HCT116 (cell line): ENCODE measurements around the gene NPEPL1.

Experiments used
- CEBPB ChIP-seq: IDR thresholded peaks from 2 replicates; pipeline ENCODE4 v1.6.1; 2012; ENCODE audit warnings: low read depth
- EZH2 ChIP-seq: fragments of 200-600 bp; sonication (generic); IDR thresholded peaks from 2 replicates; pipeline ENCODE4 v1.6.1; 2017; ENCODE audit warnings: antibody characterized with exemption, mixed run types
- JUND ChIP-seq: IDR thresholded peaks from 2 replicates; pipeline ENCODE4 v1.6.1; 2012
- ZFX ChIP-seq: fragments of 450-650 bp; IDR thresholded peaks from 2 replicates; pipeline ENCODE4 v1.6.1; 2017
- TF ChIP-seq, protein P1 (sequence below), 3 experiments: fragments of 200-600 bp in 1 of 3; sonication (generic) in 1 of 3; IDR thresholded peaks in 2 of 3; conservative IDR thresholded peaks in 1 of 3; 2 replicates each; pipeline ENCODE4 v1.5.1; 2012 to 2017; ENCODE audit warnings: low read depth in 2 of 3, low read length in 2 of 3, antibody characterized with exemption in 1 of 3, borderline replicate concordance in 1 of 3, control low read depth in 1 of 3, mild to moderate bottlenecking in 1 of 3, mixed read lengths in 1 of 3, mixed run types in 1 of 3, moderate library complexity in 1 of 3; ENCODE audit not compliant: insufficient read depth in 1 of 3

DNA sequence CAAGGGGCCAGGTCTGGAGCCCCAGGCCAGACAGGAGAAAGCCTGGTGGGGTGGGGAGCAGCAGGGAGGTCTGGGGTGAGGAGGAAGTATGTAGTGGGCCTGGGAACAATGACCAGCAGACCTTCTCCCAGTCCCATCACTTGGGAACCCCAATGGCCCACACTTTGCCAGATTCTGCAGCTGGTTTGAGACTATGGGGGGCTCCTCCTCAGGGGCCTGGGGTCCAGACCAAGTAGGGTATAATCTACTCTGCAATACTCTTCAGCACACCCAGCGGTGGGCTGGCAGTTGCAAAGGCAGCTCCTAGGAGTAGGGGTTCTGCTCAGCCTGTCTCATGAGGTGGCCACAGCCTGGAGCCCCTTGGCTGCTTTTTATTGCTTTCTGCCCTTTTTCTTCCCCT, 52.8 kb downstream of the NPEPL1 start:
- TF ChIP-seq ZFX (no peak), EZH2 (no peak), CEBPB (no peak), JUND (no peak)
- TF ChIP-seq, protein P1, sequence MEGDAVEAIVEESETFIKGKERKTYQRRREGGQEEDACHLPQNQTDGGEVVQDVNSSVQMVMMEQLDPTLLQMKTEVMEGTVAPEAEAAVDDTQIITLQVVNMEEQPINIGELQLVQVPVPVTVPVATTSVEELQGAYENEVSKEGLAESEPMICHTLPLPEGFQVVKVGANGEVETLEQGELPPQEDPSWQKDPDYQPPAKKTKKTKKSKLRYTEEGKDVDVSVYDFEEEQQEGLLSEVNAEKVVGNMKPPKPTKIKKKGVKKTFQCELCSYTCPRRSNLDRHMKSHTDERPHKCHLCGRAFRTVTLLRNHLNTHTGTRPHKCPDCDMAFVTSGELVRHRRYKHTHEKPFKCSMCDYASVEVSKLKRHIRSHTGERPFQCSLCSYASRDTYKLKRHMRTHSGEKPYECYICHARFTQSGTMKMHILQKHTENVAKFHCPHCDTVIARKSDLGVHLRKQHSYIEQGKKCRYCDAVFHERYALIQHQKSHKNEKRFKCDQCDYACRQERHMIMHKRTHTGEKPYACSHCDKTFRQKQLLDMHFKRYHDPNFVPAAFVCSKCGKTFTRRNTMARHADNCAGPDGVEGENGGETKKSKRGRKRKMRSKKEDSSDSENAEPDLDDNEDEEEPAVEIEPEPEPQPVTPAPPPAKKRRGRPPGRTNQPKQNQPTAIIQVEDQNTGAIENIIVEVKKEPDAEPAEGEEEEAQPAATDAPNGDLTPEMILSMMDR (IDR thresholded peaks at IDR 0.05 in 2 of 3, conservative IDR thresholded peaks at IDR 0.05 in 1 of 3; ENCODE audit: borderline replicate concordance in 1 of 3, insufficient read depth in 1 of 3, low read depth in 2 of 3, low read length in 2 of 3): no peak
